ENCODE measurements around the gene TNFRSF4.

DNA sequence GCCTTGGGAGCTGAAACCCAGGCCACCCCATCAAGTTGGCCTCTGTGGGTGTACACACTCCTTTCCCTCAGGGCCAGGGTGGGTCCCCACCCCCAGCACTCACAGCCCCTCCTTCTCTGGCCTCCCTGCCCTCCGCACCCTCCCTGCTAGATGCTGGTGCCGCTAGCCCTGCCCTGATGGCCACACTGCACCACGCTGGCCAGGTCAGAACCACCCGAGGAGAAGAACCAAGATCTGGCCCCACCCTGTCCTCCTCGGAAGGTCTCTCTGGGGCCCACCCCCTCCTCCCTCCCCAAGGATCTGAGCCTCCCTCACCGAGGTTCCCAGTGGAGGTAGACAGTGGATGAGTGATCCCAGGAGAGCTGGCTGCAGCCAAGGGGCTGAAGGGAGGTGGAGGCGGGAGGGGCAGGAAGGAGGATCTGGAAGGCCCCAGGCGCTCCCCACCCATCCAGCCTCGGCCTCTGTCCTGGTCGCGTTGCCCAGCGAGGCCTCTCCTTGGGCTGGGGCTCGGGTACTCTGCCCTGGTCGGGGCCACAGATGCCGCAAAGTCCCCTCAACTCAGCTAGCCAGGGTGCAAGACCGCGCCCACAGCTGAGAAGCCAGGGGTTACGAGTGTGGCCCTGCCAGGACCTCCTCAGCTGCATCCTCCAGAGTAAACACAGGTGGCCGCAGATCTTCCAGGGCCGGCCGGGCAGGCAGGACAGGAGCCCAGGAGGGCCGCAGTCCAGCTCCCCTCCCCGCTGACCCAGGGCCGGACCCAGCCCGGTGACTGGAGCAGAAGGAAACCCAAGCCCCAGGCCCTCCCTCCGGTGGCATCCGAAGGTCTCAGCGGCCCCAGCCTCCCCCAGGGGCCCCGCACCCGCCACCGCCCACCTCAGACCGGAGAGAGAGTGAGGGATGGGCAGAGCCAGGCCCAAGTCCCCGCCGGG, 23.3 kb upstream of the TNFRSF4 start:
- TF ChIP-seq CTCF (IDR thresholded peaks at IDR 0.05) (no peak), SIN3A (IDR thresholded peaks at IDR 0.05; ENCODE audit: borderline replicate concordance, insufficient read depth, low read depth, low read length) (no peak), REST (IDR thresholded peaks at IDR 0.05; ENCODE audit: insufficient read depth in 1 of 2, low read depth in 2 of 2, low read length in 1 of 2) (no peak)

Measured in Panc1 (cell line).